ENCODE measurements around the gene CFAP73.

Gene CFAP73

DNA sequence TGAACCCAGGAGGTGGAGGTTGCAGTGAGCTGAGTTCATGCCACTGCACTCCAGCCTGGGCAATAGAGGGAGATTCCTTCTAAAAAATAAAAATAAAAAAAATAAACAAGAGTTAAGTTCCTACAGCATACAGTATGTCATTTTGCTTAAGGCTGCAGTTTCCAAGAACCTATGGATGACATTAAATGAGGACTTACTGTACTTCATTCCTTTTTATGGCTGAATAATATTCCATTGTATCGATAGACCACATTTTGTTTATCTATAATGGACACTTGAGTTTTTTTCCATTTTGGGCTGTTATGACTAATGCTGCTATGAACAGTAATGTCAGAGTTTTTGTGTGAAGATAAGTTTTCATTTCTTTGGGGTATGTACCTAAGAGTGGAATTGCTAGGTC is 31.4 kb upstream of the CFAP73 start:
- TF ChIP-seq, protein P1, sequence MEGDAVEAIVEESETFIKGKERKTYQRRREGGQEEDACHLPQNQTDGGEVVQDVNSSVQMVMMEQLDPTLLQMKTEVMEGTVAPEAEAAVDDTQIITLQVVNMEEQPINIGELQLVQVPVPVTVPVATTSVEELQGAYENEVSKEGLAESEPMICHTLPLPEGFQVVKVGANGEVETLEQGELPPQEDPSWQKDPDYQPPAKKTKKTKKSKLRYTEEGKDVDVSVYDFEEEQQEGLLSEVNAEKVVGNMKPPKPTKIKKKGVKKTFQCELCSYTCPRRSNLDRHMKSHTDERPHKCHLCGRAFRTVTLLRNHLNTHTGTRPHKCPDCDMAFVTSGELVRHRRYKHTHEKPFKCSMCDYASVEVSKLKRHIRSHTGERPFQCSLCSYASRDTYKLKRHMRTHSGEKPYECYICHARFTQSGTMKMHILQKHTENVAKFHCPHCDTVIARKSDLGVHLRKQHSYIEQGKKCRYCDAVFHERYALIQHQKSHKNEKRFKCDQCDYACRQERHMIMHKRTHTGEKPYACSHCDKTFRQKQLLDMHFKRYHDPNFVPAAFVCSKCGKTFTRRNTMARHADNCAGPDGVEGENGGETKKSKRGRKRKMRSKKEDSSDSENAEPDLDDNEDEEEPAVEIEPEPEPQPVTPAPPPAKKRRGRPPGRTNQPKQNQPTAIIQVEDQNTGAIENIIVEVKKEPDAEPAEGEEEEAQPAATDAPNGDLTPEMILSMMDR (IDR thresholded peaks at IDR 0.05; ENCODE audit: extremely low read depth, insufficient read depth, missing control alignments), result no peak
- DNase-seq (ENCODE audit: low spot score), result no peak
- in situ Hi-C loops (cut with MboI; ENCODE audit: low pct_unique_long_range_greater_than_20kb, low sequenced_read_pairs, unreplicated experiment), result no loop called here

DNA sequence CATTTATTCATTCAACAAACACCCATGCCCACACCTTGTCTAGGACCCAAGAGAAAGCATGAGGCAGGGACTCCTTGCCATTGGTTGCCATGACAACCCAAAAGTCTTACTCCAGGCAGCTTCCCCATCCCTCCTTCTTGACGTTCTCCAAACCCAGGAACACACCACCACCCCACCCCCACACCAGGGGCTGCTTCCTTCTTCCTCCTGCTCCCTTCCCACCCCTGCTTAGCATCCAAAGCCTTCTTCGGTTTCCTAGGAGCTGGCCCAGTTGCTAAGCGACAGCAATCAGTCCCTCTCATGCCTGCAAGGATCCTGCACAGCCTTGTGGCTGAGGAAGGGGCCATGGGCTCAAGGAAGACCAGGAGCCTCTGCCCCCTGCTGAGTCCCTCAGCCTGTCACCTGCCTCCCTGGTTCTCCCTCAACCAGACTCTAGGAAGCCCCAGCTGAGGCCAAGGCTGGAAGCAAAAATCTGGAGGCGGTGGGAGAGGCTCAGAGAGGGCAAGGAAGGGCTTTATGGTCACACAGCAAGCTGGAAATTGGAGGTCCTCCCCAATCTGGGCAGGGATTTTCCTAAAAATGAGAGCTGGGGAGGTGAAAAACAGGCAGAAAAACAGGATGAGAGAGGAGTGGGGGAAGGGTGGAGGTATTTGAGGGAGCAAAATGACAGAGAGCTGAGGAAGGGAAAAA is 29.4 kb upstream of the CFAP73 start:
- in situ Hi-C loops (cut with MboI; ENCODE audit: low pct_unique_long_range_greater_than_20kb, low sequenced_read_pairs, unreplicated experiment), result no loop called here
- TF ChIP-seq, protein P1 (IDR thresholded peaks at IDR 0.05; ENCODE audit: extremely low read depth, insufficient read depth, missing control alignments), result no peak
- DNase-seq (ENCODE audit: low spot score), result no peak

DNA sequence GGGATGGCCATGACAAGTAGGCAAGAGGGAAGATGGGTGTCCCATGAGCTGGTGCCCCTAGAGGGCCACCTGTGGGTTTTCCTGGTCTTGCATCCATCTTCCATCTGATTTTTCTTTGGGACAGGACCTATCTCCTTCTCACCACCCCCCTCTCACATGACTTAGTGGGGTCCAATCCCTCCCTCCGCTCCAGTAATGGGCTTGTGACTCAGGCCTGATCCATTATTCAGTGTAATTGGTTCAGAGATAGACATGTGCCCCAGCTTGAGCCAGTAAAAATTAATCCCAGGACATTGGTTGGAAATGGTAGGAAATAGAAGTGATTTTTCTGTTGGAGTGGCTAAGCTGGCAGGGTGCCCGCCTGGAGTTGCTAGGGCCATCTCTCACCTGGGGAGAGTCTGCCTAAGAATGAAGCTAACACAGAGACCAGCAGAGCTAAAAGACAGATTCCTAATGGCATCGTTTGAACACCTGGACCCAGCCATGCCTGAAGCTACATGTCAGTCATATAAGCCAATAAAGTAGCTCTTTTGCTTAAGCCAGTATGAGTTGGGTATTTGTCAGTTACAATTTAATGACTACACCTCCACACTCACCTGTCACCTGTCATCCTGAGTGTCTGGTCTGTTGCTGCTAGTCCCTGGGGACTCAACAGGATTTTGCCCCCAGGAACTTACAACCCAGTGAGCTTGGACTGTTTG is 28.7 kb upstream of the CFAP73 start:
- in situ Hi-C loops (cut with MboI; ENCODE audit: low pct_unique_long_range_greater_than_20kb, low sequenced_read_pairs, unreplicated experiment), result no loop called here
- DNase-seq (ENCODE audit: low spot score), result no peak
- TF ChIP-seq, protein P1 (IDR thresholded peaks at IDR 0.05; ENCODE audit: extremely low read depth, insufficient read depth, missing control alignments), result no peak

DNA sequence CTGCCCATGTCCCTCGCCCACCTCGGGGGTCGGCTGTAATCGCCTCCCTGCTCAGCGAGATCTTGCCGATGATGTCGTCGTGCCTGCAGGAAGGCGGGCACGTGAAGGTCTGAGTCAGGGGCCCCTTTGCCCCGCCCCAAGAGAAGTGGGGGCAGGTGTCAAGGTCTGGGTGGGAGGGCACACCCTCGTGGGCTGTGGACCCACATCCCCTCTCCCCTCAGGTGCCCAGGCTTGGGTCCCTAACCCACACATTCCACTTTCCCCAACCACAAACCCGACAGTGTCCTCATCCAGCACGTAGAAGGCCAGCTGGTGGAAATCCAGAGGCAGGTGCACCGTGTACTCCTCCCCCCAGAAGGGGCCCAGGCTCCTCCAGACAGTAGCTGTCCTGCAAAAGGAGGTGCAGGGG is 21.7 kb upstream of the CFAP73 start:
- no peak for DNase-seq (ENCODE audit: low spot score)
- in situ Hi-C loops (cut with MboI; ENCODE audit: low pct_unique_long_range_greater_than_20kb, low sequenced_read_pairs, unreplicated experiment), result no loop called here
- TF ChIP-seq, protein P1 (IDR thresholded peaks at IDR 0.05; ENCODE audit: extremely low read depth, insufficient read depth, missing control alignments), result no peak

DNA sequence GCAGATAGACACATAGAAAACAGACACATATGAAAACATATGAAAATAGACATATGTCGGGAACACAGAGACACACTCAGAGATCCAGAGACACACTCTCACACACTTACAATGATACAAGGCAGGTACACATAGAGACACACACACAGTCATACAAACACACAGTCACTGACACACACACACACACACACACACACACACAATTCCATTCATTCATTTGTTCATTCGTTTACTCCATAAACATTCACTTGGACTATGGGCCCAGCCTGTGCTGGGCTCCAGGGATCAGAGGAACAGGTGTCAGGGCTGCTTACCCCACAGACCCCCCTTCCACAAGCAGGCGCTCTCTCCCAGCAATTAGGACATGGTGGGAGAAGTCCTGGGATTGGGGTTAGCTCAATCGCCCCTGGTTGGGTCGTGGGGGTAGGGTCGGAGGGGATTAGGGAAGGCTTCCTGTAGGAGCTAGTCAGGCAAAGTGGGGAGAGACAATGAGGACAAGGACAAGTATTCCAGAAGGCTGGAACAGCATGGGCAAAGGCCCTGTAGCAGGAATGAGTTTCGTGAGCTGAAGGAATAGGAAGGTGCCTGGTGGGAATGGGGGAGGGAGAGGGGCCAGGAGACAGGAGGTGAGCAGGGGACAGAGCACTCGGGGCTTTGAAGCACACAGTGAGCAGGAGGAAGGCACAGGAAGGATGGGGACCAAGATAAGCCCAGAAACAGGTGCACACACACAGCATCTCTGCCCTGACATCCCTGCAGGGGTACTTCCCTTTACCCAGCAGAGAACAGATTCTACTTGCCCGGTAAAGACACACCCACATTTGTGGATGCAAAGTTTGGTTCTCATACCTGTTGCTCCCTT is 20.5 kb upstream of the CFAP73 start:
- TF ChIP-seq, protein P1 (IDR thresholded peaks at IDR 0.05; ENCODE audit: extremely low read depth, insufficient read depth, missing control alignments), result no peak
- no peak for DNase-seq (ENCODE audit: low spot score)
- in situ Hi-C loops (cut with MboI; ENCODE audit: low pct_unique_long_range_greater_than_20kb, low sequenced_read_pairs, unreplicated experiment), result no loop called here

DNA sequence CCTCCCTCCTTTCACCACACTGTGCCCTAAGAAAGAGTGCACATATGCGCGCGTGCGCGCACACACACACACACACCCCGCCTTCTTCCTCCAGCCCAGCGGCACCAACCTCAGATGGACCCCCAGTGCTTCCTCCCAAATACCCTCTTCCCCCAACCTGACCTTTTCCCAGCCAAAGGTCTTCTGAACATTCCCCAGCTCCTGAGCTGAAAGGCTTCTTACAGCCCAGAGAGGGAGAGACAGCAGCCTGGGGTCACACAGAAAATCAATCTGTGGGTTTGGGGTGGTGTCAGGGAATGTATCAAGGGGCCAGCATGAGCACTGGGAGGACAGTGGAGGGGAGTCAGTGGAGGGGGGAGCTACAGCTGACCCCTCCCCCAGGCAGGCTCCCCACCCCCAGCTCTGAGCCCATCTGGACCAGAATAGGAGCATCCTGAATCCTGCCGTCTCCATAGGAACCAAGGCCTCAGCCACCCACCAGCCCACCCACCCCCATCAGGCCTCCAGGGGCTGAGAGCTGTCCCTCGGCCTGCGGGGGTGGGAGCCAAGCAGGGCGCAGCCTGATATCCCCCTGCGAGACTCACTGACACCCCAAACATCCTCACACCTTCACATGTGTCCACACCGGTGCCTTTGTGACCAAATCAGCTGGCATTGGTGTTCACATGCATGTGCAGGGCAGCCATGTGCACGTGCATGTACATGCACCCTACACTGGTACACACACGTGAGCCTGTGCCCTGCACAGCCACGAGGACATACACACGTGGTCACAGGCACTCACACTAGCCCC is 19.7 kb upstream of the CFAP73 start:
- in situ Hi-C loops (cut with MboI; ENCODE audit: low pct_unique_long_range_greater_than_20kb, low sequenced_read_pairs, unreplicated experiment), result no loop called here
- no peak for DNase-seq (ENCODE audit: low spot score)
- TF ChIP-seq, protein P1 (IDR thresholded peaks at IDR 0.05; ENCODE audit: extremely low read depth, insufficient read depth, missing control alignments), result no peak

Data from GM13977 (cell line).